ENCODE results near the gene CALM3.

- TF ChIP-seq POLR2A (IDR thresholded peaks at IDR 0.05; ENCODE audit: low read length), result no peak
- TF ChIP-seq GATA1 (IDR thresholded peaks at IDR 0.05; ENCODE audit: low read depth, low read length), result no peak
These were observed 29.6 kb upstream of the CALM3 start for GRCh38 chr19:46571495-46571894.

All from erythroblast (primary cell).